WTC11 (cell line): ENCODE data around the gene CTNNA2. TPM values are rescaled to one million over a fixed set of nuclear protein-coding genes. Genes with fewer than 3 reads are reported as not detected.

Experiments
- ATAC-seq: fragments of 200-7000 bp; cut with Tn5 transposase; 2 replicates; pipeline ENCODE4 v1.10.0; 2021; ENCODE audit warnings: mild to moderate bottlenecking, moderate library complexity
- CTCF ChIA-PET: fragments of 300-600 bp; sonication (Branson Sonifier 250); formaldehyde crosslinking; loops from one replicate; lab custom pipeline; 2021; ENCODE audit warnings: antibody characterized with exemption; lab: Charles Lee
- POLR2A ChIA-PET: fragments of 350-600 bp; sonication (Branson Sonifier 250); formaldehyde crosslinking; loops from one replicate; lab custom pipeline; 2021; ENCODE audit warnings: antibody characterized with exemption; lab: Charles Lee
- DNase-seq: peaks from one replicate; pipeline ENCODE4 v3.0.0; 2021; ENCODE audit warnings: low spot score
- H3K27ac Mint-ChIP-seq: 2 replicates; pipeline ENCODE4 v1.8.0; 2021; ENCODE audit warnings: mixed read lengths
- H3K27me3 Mint-ChIP-seq: 2 replicates; pipeline ENCODE4 v1.8.0; 2021; ENCODE audit warnings: low read depth, mild to moderate bottlenecking, moderate library complexity, mixed read lengths
- H3K36me3 Mint-ChIP-seq: 2 replicates; pipeline ENCODE4 v1.8.0; 2021; ENCODE audit warnings: mixed read lengths
- H3K4me1 Mint-ChIP-seq: 2 replicates; pipeline ENCODE4 v1.8.0; 2022; ENCODE audit warnings: mixed read lengths
- H3K4me3 Mint-ChIP-seq: 2 replicates; pipeline ENCODE4 v1.8.0; 2021; ENCODE audit warnings: mild to moderate bottlenecking, moderate library complexity, mixed read lengths
- H3K9me3 Mint-ChIP-seq: 2 replicates; pipeline ENCODE4 v1.8.0; 2021; ENCODE audit warnings: mixed read lengths
- ARID4B ChIP-seq: sonication (generic); formaldehyde crosslinking; IDR thresholded peaks from 2 replicates; pipeline ENCODE4 v1.8.0; 2023; ENCODE audit warnings: missing genetic modification reagents, mild to moderate bottlenecking, borderline replicate concordance
- ATF1 ChIP-seq: sonication (generic); formaldehyde crosslinking; IDR thresholded peaks from 2 replicates; pipeline ENCODE4 v1.8.1; 2023; ENCODE audit warnings: mild to moderate bottlenecking, moderate library complexity, missing genetic modification reagents
- ATF3 ChIP-seq: sonication (generic); formaldehyde crosslinking; conservative IDR thresholded peaks from 2 replicates; pipeline ENCODE4 v1.8.1; 2022; ENCODE audit warnings: mild to moderate bottlenecking, missing genetic modification reagents
- E2F4 ChIP-seq: sonication (generic); formaldehyde crosslinking; IDR thresholded peaks from 2 replicates; pipeline ENCODE4 v1.8.1; 2022; ENCODE audit warnings: low read depth, mild to moderate bottlenecking, moderate library complexity, missing genetic modification reagents, borderline replicate concordance
- FOXK1 ChIP-seq: sonication (generic); formaldehyde crosslinking; IDR thresholded peaks from 2 replicates; pipeline ENCODE4 v1.8.0; 2022; ENCODE audit warnings: mild to moderate bottlenecking, moderate library complexity, missing genetic modification reagents
- GRHL2 ChIP-seq: fragments of 250-450 bp; sonication (Bioruptor Pico); IDR thresholded peaks from 2 replicates; pipeline ENCODE4 v1.8.0; 2022; ENCODE audit warnings: mild to moderate bottlenecking, moderate library complexity; ENCODE audit not compliant: insufficient replicate concordance, severe bottlenecking
- GTF2I ChIP-seq: fragments of 250-450 bp; sonication (Bioruptor Pico); conservative IDR thresholded peaks from 2 replicates; pipeline ENCODE4 v1.4.0; 2021; ENCODE audit warnings: mild to moderate bottlenecking
- HMGA2 ChIP-seq: fragments of 250-450 bp; sonication (Bioruptor Pico); IDR thresholded peaks from 2 replicates; pipeline ENCODE4 v1.4.0; 2021; ENCODE audit warnings: mild to moderate bottlenecking, moderate library complexity
- IRF1 ChIP-seq: sonication (generic); formaldehyde crosslinking; IDR thresholded peaks from 2 replicates; pipeline ENCODE4 v1.8.0; 2023; ENCODE audit warnings: missing genetic modification reagents
- KAT7 ChIP-seq: sonication (generic); formaldehyde crosslinking; IDR thresholded peaks from 2 replicates; pipeline ENCODE4 v1.8.1; 2023; ENCODE audit warnings: missing genetic modification reagents, mild to moderate bottlenecking, borderline replicate concordance
- MYBL2 ChIP-seq: sonication (generic); formaldehyde crosslinking; IDR thresholded peaks from 2 replicates; pipeline ENCODE4 v1.8.1; 2023; ENCODE audit warnings: mild to moderate bottlenecking, moderate library complexity, missing genetic modification reagents
- RELA ChIP-seq: sonication (generic); formaldehyde crosslinking; IDR thresholded peaks from 2 replicates; pipeline ENCODE4 v1.8.1; 2022; ENCODE audit warnings: missing genetic modification reagents, mild to moderate bottlenecking, borderline replicate concordance
- RORB ChIP-seq: fragments of 250-450 bp; sonication (Bioruptor Pico); IDR thresholded peaks from 2 replicates; pipeline ENCODE4 v1.9.0; 2021; ENCODE audit warnings: mild to moderate bottlenecking
- SOX15 ChIP-seq: fragments of 250-450 bp; sonication (Bioruptor Pico); IDR thresholded peaks from 2 replicates; pipeline ENCODE4 v1.9.0; 2021; ENCODE audit warnings: mild to moderate bottlenecking
- ZNF219 ChIP-seq: sonication (generic); formaldehyde crosslinking; IDR thresholded peaks from 2 replicates; pipeline ENCODE4 v1.8.0; 2023; ENCODE audit warnings: missing genetic modification reagents, mild to moderate bottlenecking, borderline replicate concordance
- ZNF263 ChIP-seq: sonication (generic); formaldehyde crosslinking; IDR thresholded peaks from 2 replicates; pipeline ENCODE4 v1.8.1; 2022; ENCODE audit warnings: low read depth, mild to moderate bottlenecking, moderate library complexity, missing genetic modification reagents
- total RNA-seq: library from RNA; stranded (reverse); gene quantifications from 3 replicates; pipeline ENCODE4 v1.2.3, GENCODE V29; 2021
- TF ChIP-seq, protein P1 (sequence below): sonication (generic); formaldehyde crosslinking; IDR thresholded peaks from 2 replicates; pipeline ENCODE4 v1.8.0; 2022; ENCODE audit warnings: missing genetic modification reagents
- TF ChIP-seq, protein P2 (sequence below): fragments of 250-450 bp; sonication (Bioruptor Pico); conservative IDR thresholded peaks from 2 replicates; pipeline ENCODE4 v1.9.0; 2021; ENCODE audit warnings: mild to moderate bottlenecking
- TF ChIP-seq, protein P3 (sequence below): fragments of 250-450 bp; sonication (Bioruptor Pico); IDR thresholded peaks from 2 replicates; pipeline ENCODE4 v2.1.2; 2022; ENCODE audit warnings: mild to moderate bottlenecking, moderate library complexity

CTNNA2 gene
- total RNA-seq, 1 experiment from 2014 or later = 3.8 TPM

- TF ChIP-seq, protein P1, sequence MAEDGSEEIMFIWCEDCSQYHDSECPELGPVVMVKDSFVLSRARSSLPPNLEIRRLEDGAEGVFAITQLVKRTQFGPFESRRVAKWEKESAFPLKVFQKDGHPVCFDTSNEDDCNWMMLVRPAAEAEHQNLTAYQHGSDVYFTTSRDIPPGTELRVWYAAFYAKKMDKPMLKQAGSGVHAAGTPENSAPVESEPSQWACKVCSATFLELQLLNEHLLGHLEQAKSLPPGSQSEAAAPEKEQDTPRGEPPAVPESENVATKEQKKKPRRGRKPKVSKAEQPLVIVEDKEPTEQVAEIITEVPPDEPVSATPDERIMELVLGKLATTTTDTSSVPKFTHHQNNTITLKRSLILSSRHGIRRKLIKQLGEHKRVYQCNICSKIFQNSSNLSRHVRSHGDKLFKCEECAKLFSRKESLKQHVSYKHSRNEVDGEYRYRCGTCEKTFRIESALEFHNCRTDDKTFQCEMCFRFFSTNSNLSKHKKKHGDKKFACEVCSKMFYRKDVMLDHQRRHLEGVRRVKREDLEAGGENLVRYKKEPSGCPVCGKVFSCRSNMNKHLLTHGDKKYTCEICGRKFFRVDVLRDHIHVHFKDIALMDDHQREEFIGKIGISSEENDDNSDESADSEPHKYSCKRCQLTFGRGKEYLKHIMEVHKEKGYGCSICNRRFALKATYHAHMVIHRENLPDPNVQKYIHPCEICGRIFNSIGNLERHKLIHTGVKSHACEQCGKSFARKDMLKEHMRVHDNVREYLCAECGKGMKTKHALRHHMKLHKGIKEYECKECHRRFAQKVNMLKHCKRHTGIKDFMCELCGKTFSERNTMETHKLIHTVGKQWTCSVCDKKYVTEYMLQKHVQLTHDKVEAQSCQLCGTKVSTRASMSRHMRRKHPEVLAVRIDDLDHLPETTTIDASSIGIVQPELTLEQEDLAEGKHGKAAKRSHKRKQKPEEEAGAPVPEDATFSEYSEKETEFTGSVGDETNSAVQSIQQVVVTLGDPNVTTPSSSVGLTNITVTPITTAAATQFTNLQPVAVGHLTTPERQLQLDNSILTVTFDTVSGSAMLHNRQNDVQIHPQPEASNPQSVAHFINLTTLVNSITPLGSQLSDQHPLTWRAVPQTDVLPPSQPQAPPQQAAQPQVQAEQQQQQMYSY (CRISPR knock-in tag) = no peak
- no peak for TF ChIP-seq RORB
- no peak for TF ChIP-seq MYBL2
- no peak for TF ChIP-seq ATF3 (CRISPR knock-in tag)
These were observed 654.5 kb downstream of the CTNNA2 start (continued) for GRCh38 chr2:80167284-80167808.

GRCh38 chr2:80168037-80168436 lies 655.2 kb downstream of the CTNNA2 start:
- H3K4me1 Mint-ChIP-seq = peaks cover 13% of the 10 kb centered on the region
- no peak overlapping the region for H3K27ac Mint-ChIP-seq
- no peak for ATAC-seq
- TF ChIP-seq, protein P2, sequence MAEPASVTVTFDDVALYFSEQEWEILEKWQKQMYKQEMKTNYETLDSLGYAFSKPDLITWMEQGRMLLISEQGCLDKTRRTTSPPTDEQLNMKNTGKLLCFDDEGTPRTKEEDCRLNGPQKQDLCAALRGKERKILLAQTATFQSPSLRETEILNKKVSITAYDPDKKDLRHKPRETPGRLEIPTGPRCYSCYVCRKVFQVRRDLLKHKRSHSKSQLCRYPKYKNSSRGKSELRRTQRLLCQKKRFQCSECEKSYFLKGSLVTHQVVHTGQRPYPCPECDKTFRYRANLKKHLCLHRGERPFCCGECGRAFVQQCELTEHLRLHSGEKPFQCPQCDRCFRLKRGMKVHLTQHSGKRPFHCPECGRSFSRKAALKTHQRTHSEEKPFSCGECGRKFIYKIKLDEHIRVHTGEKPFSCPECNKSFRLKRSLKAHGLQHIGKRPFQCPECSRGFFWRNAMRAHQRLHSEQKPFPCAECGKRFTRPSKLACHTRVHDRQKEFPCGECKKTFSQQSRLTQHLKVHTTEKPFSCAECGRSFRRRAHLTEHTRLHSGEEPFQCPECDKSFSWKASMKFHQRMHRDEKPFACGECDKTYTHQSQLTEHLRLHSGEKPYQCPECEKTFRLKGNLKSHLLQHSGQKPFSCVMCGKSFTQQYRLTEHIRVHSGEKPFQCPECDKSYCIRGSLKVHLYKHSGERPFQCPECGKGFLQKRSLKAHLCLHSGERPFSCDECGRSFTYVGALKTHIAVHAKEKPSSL (CRISPR knock-in tag) = no peak
- TF ChIP-seq, all 79 proteins: peak for 0
- CTCF ChIA-PET = no interaction called here
- Mint-ChIP-seq H3K9me3 (peaks cover 14% of the 10 kb centered on the region), H3K36me3 (no peaks in the 10 kb centered on the region), H3K27me3 (no peaks in the 10 kb centered on the region), H3K4me3 (no peak overlapping the region)
- no peak for DNase-seq
- POLR2A ChIA-PET = no interaction called here

- Mint-ChIP-seq H3K4me3 (no peak overlapping the region), H3K36me3 (no peaks in the 10 kb centered on the region), H3K27ac (no peak overlapping the region), H3K27me3 (no peaks in the 10 kb centered on the region), H3K9me3 (peaks cover 14% of the 10 kb centered on the region)
- CTCF ChIA-PET = no interaction called here
- no peak for DNase-seq
- no peak for ATAC-seq
- POLR2A ChIA-PET = no interaction called here
- TF ChIP-seq, protein P3, sequence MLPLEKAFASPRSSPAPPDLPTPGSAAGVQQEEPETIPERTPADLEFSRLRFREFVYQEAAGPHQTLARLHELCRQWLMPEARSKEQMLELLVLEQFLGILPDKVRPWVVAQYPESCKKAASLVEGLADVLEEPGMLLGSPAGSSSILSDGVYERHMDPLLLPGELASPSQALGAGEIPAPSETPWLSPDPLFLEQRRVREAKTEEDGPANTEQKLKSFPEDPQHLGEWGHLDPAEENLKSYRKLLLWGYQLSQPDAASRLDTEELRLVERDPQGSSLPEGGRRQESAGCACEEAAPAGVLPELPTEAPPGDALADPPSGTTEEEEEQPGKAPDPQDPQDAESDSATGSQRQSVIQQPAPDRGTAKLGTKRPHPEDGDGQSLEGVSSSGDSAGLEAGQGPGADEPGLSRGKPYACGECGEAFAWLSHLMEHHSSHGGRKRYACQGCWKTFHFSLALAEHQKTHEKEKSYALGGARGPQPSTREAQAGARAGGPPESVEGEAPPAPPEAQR (CRISPR knock-in tag) = no peak
- TF ChIP-seq ZNF219 (CRISPR knock-in tag) (no peak), KAT7 (CRISPR knock-in tag) (no peak), ATF1 (CRISPR knock-in tag) (no peak), RELA (CRISPR knock-in tag) (no peak), FOXK1 (CRISPR knock-in tag) (no peak), E2F4 (no peak), ARID4B (CRISPR knock-in tag) (no peak), ZNF263 (CRISPR knock-in tag) (no peak), IRF1 (no peak), GRHL2 (no peak), HMGA2 (no peak), GTF2I (CRISPR knock-in tag) (no peak), SOX15 (CRISPR knock-in tag) (no peak)
- TF ChIP-seq, all 79 proteins: peak for 0
- peaks cover 13% of the 10 kb centered on the region for H3K4me1 Mint-ChIP-seq
These were observed 656.0 kb downstream of the CTNNA2 start for GRCh38 chr2:80168801-80169200.
